OCI-LY7 (cell line): ENCODE data around the gene PDK2. TPM values are rescaled to one million over a fixed set of nuclear protein-coding genes. Genes with fewer than 3 reads are reported as not detected.

Experiments
- BruUV-seq: library from RNA; stranded (reverse); fragments of 400-500 nt; replicated peaks from 2 replicates; lab custom pipeline; 2021; lab: Mats Ljungman, UMichigan
- CTCF ChIA-PET: fragments of 300-600 bp; sonication (Branson Sonifier 250); formaldehyde crosslinking; loops from one replicate; lab custom pipeline; 2022; ENCODE audit warnings: antibody characterized with exemption; ENCODE audit not compliant: unreplicated experiment; lab: Charles Lee
- POLR2A ChIA-PET: fragments of 300-600 bp; sonication (Branson Sonifier 250); formaldehyde crosslinking; loops from one replicate; lab custom pipeline; 2022; ENCODE audit warnings: antibody characterized with exemption; lab: Charles Lee
- DNase-seq: peaks from one replicate; pipeline ENCODE4 v3.0.0-alpha.2; 2015; ENCODE audit warnings: low spot score
- H2AFZ ChIP-seq: fragments of 200-600 bp; sonication (generic), shearing (Covaris generic); 2 replicates; pipeline ENCODE4 v1.6.1; 2014; ENCODE audit warnings: mild to moderate bottlenecking, antibody characterized with exemption, low read length, moderate library complexity
- H3K27ac ChIP-seq: fragments of 200-600 bp; sonication (generic); 2 replicates; pipeline ENCODE4 v1.5.1; 2014; ENCODE audit warnings: mixed run types, low read depth, mild to moderate bottlenecking, moderate library complexity, low read length, inconsistent platforms; ENCODE audit not compliant: poor library complexity, severe bottlenecking
- H3K36me3 ChIP-seq: fragments of 200-600 bp; sonication (generic); 2 replicates; pipeline ENCODE4 v1.6.1; 2014; ENCODE audit warnings: mild to moderate bottlenecking, antibody characterized with exemption, low read length, moderate library complexity, mixed read lengths; ENCODE audit not compliant: insufficient read depth
- H3K4me1 ChIP-seq: fragments of 200-600 bp; sonication (generic); 2 replicates; pipeline ENCODE4 v1.5.1; 2014; ENCODE audit warnings: mild to moderate bottlenecking, low read length; ENCODE audit not compliant: insufficient read depth, poor library complexity, severe bottlenecking
- H3K4me2 ChIP-seq: fragments of 200-600 bp; sonication (generic); 2 replicates; pipeline ENCODE4 v1.6.1; 2014; ENCODE audit warnings: mild to moderate bottlenecking, low read length
- H3K4me3 ChIP-seq: fragments of 200-600 bp; sonication (generic); 2 replicates; pipeline ENCODE4 v1.5.1; 2014; ENCODE audit warnings: mild to moderate bottlenecking, low read depth, low read length; ENCODE audit not compliant: poor library complexity, severe bottlenecking
- H3K79me2 ChIP-seq: fragments of 200-600 bp; sonication (generic); 2 replicates; pipeline ENCODE4 v1.6.1; 2016; ENCODE audit warnings: low read depth, mild to moderate bottlenecking, low read length, moderate library complexity, mixed read lengths; ENCODE audit not compliant: insufficient read depth
- H3K9me2 ChIP-seq: fragments of 200-600 bp; sonication (generic); 2 replicates; pipeline ENCODE4 v1.6.1; 2016; ENCODE audit warnings: mild to moderate bottlenecking, low read length, mixed read lengths; ENCODE audit not compliant: insufficient read depth
- H3K9me3 ChIP-seq: fragments of 200-600 bp; sonication (generic); 2 replicates; pipeline ENCODE4 v1.6.1; 2014; ENCODE audit warnings: mild to moderate bottlenecking, mixed run types, low read length, mixed read lengths
- H4K20me1 ChIP-seq: fragments of 200-600 bp; sonication (generic); 2 replicates; pipeline ENCODE4 v1.6.1; 2014; ENCODE audit warnings: mild to moderate bottlenecking, antibody characterized with exemption, low read length, moderate library complexity, mixed read lengths; ENCODE audit not compliant: insufficient read depth
- CTCF ChIP-seq: fragments of 200-600 bp; sonication (generic); conservative IDR thresholded peaks from 2 replicates; pipeline ENCODE4 v1.5.1; 2014; ENCODE audit warnings: mild to moderate bottlenecking, antibody characterized with exemption, low read length, moderate library complexity, mixed read lengths
- EZH2phosphoT487 ChIP-seq: fragments of 200-600 bp; sonication (generic); IDR thresholded peaks from 2 replicates; pipeline ENCODE4 v1.6.1; 2018; ENCODE audit warnings: low read depth, borderline replicate concordance, mild to moderate bottlenecking, mixed run types, antibody characterized with exemption, low read length, moderate library complexity, mixed read lengths
- intact Hi-C: fragments of 100-400 bp; cut with micrococcal nuclease; formaldehyde crosslinking; loops from one replicate; pipeline ENCODE4 v1.10.0; 2022; ENCODE audit not compliant: unreplicated experiment
- total RNA-seq, 2 experiments: library from RNA; depleted of rRNA in 1 of 2; stranded (reverse); fragments of >200 nt in 1 of 2; shearing (Covaris generic) in 1 of 2; gene quantifications; 2 replicates each; pipeline ENCODE4 v1.2.3, GENCODE V29; 2014 to 2022

PDK2 gene
- total RNA-seq, 2 experiments from 2014 or later: 21.8 to 27.7 TPM

DNA sequence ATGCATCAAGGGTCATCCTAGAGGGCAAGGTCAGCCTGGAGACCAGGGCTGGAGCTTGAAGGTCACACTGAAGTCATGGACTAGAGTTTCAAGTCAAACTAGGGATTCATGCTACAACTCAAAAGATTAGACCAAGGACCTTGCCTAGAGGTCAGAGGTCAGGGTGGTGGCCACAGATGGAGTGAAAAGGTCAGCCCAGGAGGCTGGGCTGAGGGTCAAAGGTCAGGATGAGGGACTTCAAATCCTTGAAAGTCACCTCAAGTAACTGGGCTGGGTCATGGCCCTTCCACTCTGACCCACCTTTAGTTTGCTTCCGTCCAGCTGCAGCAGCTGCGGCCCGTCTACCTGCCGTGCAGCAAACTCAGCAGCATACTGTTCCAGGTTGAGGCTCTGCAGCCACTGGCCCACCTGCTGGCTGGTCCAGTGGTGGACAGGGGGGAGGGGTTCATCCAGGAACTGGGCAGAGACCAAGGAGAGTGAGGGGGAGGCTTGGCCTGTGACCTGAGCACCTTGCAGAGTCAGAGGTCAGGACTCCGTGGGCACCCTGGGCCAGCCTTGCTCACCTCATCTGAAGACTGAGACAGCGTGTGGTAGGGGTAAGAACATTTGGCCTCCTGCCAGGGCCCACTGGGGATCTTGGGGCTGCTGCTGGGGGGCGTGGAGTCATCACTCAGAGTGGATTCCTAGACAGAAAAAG, 18.6 kb downstream of the PDK2 start:
- Histone ChIP-seq H3K36me3 (no peaks in the 10 kb centered on the region), H3K4me3 (no peak overlapping the region), H2AFZ (no peak overlapping the region), H4K20me1 (no peaks in the 10 kb centered on the region), H3K27ac (no peak overlapping the region), H3K4me2 (no peak overlapping the region), H3K9me2 (no peaks in the 10 kb centered on the region), H3K9me3 (no peaks in the 10 kb centered on the region), H3K79me2 (no peaks in the 10 kb centered on the region), H3K4me1 (no peaks in the 10 kb centered on the region)
- POLR2A ChIA-PET: no interaction called here
- CTCF ChIA-PET: no interaction called here
- intact Hi-C loops: no loop called here
- DNase-seq: no peak
- no TSS peak for BruUV-seq
- TF ChIP-seq EZH2phosphoT487: no peak
- TF ChIP-seq CTCF: no peak

DNA sequence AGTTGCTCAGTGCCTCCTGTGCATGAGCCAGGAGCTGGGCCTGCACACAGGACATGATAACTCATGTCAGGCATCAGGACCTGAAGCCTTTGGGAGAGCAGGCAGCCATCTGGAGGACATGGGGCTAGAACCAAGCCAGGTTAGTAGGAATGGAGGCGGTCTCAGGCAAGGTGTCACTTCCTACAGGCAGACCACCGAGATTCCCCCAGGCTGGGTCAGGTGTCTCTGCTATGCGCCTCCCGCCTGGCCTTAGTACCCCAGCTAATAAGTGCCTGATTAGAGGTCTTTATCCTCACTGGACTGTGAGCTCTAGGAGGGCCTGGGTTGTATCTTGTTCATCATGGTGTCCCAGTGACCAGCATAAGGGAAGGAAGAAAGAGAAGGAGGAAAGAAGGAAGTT, 19.2 kb downstream of the PDK2 start:
- ChIA-PET CTCF (no interaction called here), POLR2A (interaction anchor here (0.5 kb wide), 1 partner anchor 27 kb away, joined by 3 read pairs; no protein-coding TSS in a partner anchor)
- Histone ChIP-seq H3K79me2 (no peaks in the 10 kb centered on the region), H3K9me2 (no peaks in the 10 kb centered on the region), H4K20me1 (no peaks in the 10 kb centered on the region), H3K4me3 (no peak overlapping the region), H2AFZ (no peak overlapping the region), H3K36me3 (no peaks in the 10 kb centered on the region), H3K9me3 (no peaks in the 10 kb centered on the region), H3K4me2 (no peak overlapping the region), H3K27ac (no peak overlapping the region), H3K4me1 (no peaks in the 10 kb centered on the region)
- DNase-seq: no peak
- TF ChIP-seq EZH2phosphoT487 (no peak), CTCF (no peak)
- BruUV-seq: no TSS peak
- intact Hi-C loops: no loop called here

- peak; percentile 80 for DNase-seq
- Histone ChIP-seq H3K27ac (no peak overlapping the region), H4K20me1 (no peaks in the 10 kb centered on the region), H3K9me3 (no peaks in the 10 kb centered on the region), H3K79me2 (no peaks in the 10 kb centered on the region), H3K9me2 (no peaks in the 10 kb centered on the region), H3K4me2 (no peak overlapping the region), H3K36me3 (no peaks in the 10 kb centered on the region), H3K4me1 (no peaks in the 10 kb centered on the region), H3K4me3 (no peak overlapping the region), H2AFZ (no peak overlapping the region)
- no peak for TF ChIP-seq EZH2phosphoT487
- TF ChIP-seq CTCF: peak; percentile 89
- CTCF ChIA-PET: no interaction called here
- intact Hi-C loops: loop anchor here (1.0 kb wide), 1 partner anchor 46 kb away; no protein-coding TSS in a partner anchor
- BruUV-seq: no TSS peak
- POLR2A ChIA-PET: interaction anchor here (0.5 kb wide), 1 partner anchor 26 kb away, joined by 3 read pairs; no protein-coding TSS in a partner anchor
These were observed 19.8 kb downstream of the PDK2 start for GRCh38 chr17:50114849-50115357.
